ENCODE data around the gene TTC16. TPM values are rescaled to one million over a fixed set of nuclear protein-coding genes. Genes with fewer than 3 reads are reported as not detected.

Gene TTC16
- total RNA-seq, 2 donors from 2014 or later: 0.05 to 0.07 TPM

GRCh38 chr9:127676638-127677037 lies 39.2 kb upstream of the TTC16 start:
- Histone ChIP-seq H3K27me3 (no peaks in the 10 kb centered on the region), H3K27ac (no peak overlapping the region), H3K4me3 (no peak overlapping the region), H3K4me1 (no peaks in the 10 kb centered on the region), H3K9ac (ENCODE audit: low read depth in 2 of 2, low read length in 2 of 2) (no peak overlapping the region), H3K36me3 (no peaks in the 10 kb centered on the region), H3K9me3 (no peaks in the 10 kb centered on the region)
- no peak for DNase-seq
- TF ChIP-seq CTCF (IDR thresholded peaks at IDR 0.05): no peak
- intact Hi-C loops (cut with DNase I): no loop called here

GRCh38 chr9:127679506-127679905 lies 36.4 kb upstream of the TTC16 start:
- DNase-seq: no peak
- H3K27ac ChIP-seq: no peak overlapping the region
- no peaks in the 10 kb centered on the region for H3K36me3 ChIP-seq
- TF ChIP-seq CTCF (IDR thresholded peaks at IDR 0.05): no peak
- no peaks in the 10 kb centered on the region for H3K27me3 ChIP-seq
- no peaks in the 10 kb centered on the region for H3K9me3 ChIP-seq
- intact Hi-C loops (cut with DNase I): no loop called here
- no peak overlapping the region for H3K4me3 ChIP-seq
- no peaks in the 10 kb centered on the region for H3K4me1 ChIP-seq
- H3K9ac ChIP-seq (ENCODE audit: low read depth in 2 of 2, low read length in 2 of 2): no peak overlapping the region

- H3K36me3 ChIP-seq: no peaks in the 10 kb centered on the region
- H3K9me3 ChIP-seq: no peaks in the 10 kb centered on the region
- no peak overlapping the region for H3K4me3 ChIP-seq
- no peak for DNase-seq
- no peaks in the 10 kb centered on the region for H3K4me1 ChIP-seq
- intact Hi-C loops (cut with DNase I): no loop called here
- no peak for TF ChIP-seq CTCF (IDR thresholded peaks at IDR 0.05)
- H3K9ac ChIP-seq (ENCODE audit: low read depth in 2 of 2, low read length in 2 of 2): no peak overlapping the region
- H3K27ac ChIP-seq: no peak overlapping the region
- H3K27me3 ChIP-seq: no peaks in the 10 kb centered on the region
These were observed 35.7 kb upstream of the TTC16 start for GRCh38 chr9:127680226-127680625.

GRCh38 chr9:127680846-127681245 lies 35.0 kb upstream of the TTC16 start:
- TF ChIP-seq CTCF (IDR thresholded peaks at IDR 0.05): no peak
- no peaks in the 10 kb centered on the region for H3K27me3 ChIP-seq
- no peak overlapping the region for H3K9ac ChIP-seq (ENCODE audit: low read depth in 2 of 2, low read length in 2 of 2)
- no peaks in the 10 kb centered on the region for H3K9me3 ChIP-seq
- intact Hi-C loops (cut with DNase I): no loop called here
- H3K36me3 ChIP-seq: no peaks in the 10 kb centered on the region
- H3K27ac ChIP-seq: no peak overlapping the region
- DNase-seq: no peak
- H3K4me1 ChIP-seq: no peaks in the 10 kb centered on the region
- no peak overlapping the region for H3K4me3 ChIP-seq

- H3K36me3 ChIP-seq: no peaks in the 10 kb centered on the region
- intact Hi-C loops (cut with DNase I): no loop called here
- DNase-seq: no peak
- H3K27me3 ChIP-seq: no peaks in the 10 kb centered on the region
- no peak for TF ChIP-seq CTCF (IDR thresholded peaks at IDR 0.05)
- no peaks in the 10 kb centered on the region for H3K9me3 ChIP-seq
- no peak overlapping the region for H3K4me3 ChIP-seq
- H3K4me1 ChIP-seq: no peaks in the 10 kb centered on the region
- H3K9ac ChIP-seq (ENCODE audit: low read depth in 2 of 2, low read length in 2 of 2): no peak overlapping the region
- no peak overlapping the region for H3K27ac ChIP-seq
These were observed 33.3 kb upstream of the TTC16 start for GRCh38 chr9:127682351-127683136.

Measured in colonic mucosa (tissue), 4 donors.